Uterus (tissue), 2 donors: ENCODE measurements around the gene MICAL3.

Source experiments
- POLR2A ChIP-seq, 2 donors: fragments of 450-650 bp; IDR thresholded peaks; one replicate each; pipeline ENCODE4 v1.6.1; 2016; ENCODE audit warnings: antibody characterized with exemption in 2 of 2, mild to moderate bottlenecking in 1 of 2, moderate library complexity in 1 of 2
- TF ChIP-seq, protein P1 (sequence below), 4 experiments: fragments of 200-600 bp in 2 of 4; fragments of 450-650 bp in 2 of 4; sonication (generic) in 2 of 4; IDR thresholded peaks; one replicate each; pipeline ENCODE4 v1.5.1; 2016 to 2019; ENCODE audit warnings: antibody characterized with exemption in 4 of 4, mild to moderate bottlenecking in 2 of 4, moderate library complexity in 1 of 4

DNA sequence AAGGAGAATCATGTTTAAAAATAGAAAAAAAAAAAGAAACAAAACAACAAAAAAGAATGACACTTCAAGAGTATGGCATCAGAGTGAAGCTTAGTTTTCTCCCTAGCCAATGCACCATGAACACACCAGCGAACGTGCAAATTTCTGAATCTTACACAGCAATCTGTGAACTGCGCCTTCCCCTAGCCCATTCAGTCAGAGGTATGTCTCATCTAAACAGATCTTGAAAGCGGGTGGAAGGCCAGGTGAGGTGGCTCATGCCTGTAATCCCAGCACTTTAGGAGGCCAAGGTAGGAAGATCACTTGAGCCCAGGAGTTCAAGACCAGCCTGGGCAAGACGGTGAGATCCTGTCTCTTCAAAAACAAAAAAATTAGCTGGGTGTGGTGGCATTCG is 113.1 kb downstream of the MICAL3 start:
- no peak for TF ChIP-seq POLR2A (IDR thresholded peaks at IDR 0.05)
- TF ChIP-seq, protein P1, sequence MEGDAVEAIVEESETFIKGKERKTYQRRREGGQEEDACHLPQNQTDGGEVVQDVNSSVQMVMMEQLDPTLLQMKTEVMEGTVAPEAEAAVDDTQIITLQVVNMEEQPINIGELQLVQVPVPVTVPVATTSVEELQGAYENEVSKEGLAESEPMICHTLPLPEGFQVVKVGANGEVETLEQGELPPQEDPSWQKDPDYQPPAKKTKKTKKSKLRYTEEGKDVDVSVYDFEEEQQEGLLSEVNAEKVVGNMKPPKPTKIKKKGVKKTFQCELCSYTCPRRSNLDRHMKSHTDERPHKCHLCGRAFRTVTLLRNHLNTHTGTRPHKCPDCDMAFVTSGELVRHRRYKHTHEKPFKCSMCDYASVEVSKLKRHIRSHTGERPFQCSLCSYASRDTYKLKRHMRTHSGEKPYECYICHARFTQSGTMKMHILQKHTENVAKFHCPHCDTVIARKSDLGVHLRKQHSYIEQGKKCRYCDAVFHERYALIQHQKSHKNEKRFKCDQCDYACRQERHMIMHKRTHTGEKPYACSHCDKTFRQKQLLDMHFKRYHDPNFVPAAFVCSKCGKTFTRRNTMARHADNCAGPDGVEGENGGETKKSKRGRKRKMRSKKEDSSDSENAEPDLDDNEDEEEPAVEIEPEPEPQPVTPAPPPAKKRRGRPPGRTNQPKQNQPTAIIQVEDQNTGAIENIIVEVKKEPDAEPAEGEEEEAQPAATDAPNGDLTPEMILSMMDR (IDR thresholded peaks at IDR 0.05): no peak
